ENCODE data around the gene PAQR7. TPM values are rescaled to one million over a fixed set of nuclear protein-coding genes. Genes with fewer than 3 reads are reported as not detected.

PAQR7 gene
- polyA plus RNA-seq, 1 donor from 2014 or later, result 4.1 TPM

Small RNA genes lying within 50 kb of the gene (small RNA-seq; reads per million reads assigned to genes)
- 0 reads per million in 3 experiments for gene AL033528.1
- gene RF00019, result 0 to 1.2 (median 0) reads per million in 3 experiments
- 0 to 0.03 (median 0) reads per million in 3 experiments for gene SNRPFP2

Other genes with a start within 250 kb of the PAQR7 start
- 6.5 and 14.3 TPM in 2 replicates for gene SELENON, start 75.5 kb downstream of the PAQR7 start, polyA plus RNA-seq
- 107 and 115 TPM in 2 replicates for gene MTFR1L, start 55.8 kb downstream of the PAQR7 start, polyA plus RNA-seq
- 0.48 TPM in 1 of 2 replicates, not detected in the other for gene AUNIP, start 16.3 kb downstream of the PAQR7 start, polyA plus RNA-seq
- gene STMN1, start 30.7 kb upstream of the PAQR7 start, polyA plus RNA-seq, result 1,834 and 1,950 TPM in 2 replicates
- gene PAFAH2, start 122.4 kb upstream of the PAQR7 start, polyA plus RNA-seq, result 7.9 and 10.4 TPM in 2 replicates
- gene EXTL1, start 146.1 kb upstream of the PAQR7 start, polyA plus RNA-seq, result 2.0 and 2.7 TPM in 2 replicates
- gene SLC30A2, start 170.4 kb upstream of the PAQR7 start, polyA plus RNA-seq, result 0.28 and 0.46 TPM in 2 replicates
- gene TRIM63, start 191.9 kb upstream of the PAQR7 start, polyA plus RNA-seq, result not detected in 2 replicates
- gene PDIK1L, start 236.1 kb upstream of the PAQR7 start, polyA plus RNA-seq, result 41.3 and 44.9 TPM in 2 replicates